Cardiac muscle cell (in vitro differentiated cells and primary cell): ENCODE results near the gene ACSL1. TPM values are rescaled to one million over a fixed set of nuclear protein-coding genes. Genes with fewer than 3 reads are reported as not detected.

Experiments used
- DNase-seq, 2 donors: peaks; one replicate each; pipeline versions ENCODE4 v3.0.0 to v3.0.0-alpha.2; 2010 to 2017; ENCODE audit warnings: low read depth in 1 of 2, low spot score in 1 of 2
- H3K27ac ChIP-seq: fragments of 200-600 bp; sonication (generic); 2 replicates; pipeline ENCODE4 v1.5.1; 2016
- H3K27me3 ChIP-seq: fragments of 200-600 bp; sonication (generic); 2 replicates; pipeline ENCODE4 v1.6.0; 2016; ENCODE audit warnings: control low read depth
- H3K36me3 ChIP-seq: fragments of 200-600 bp; sonication (generic); 2 replicates; pipeline ENCODE4 v1.5.1; 2016; ENCODE audit warnings: control low read depth
- H3K4me1 ChIP-seq: fragments of 200-600 bp; sonication (generic); 2 replicates; pipeline ENCODE4 v1.8.1; 2017; ENCODE audit warnings: low read depth, mild to moderate bottlenecking, mixed run types
- H3K4me3 ChIP-seq: fragments of 200-600 bp; sonication (generic); 2 replicates; pipeline ENCODE4 v1.5.1; 2016; ENCODE audit warnings: mild to moderate bottlenecking
- H3K9me3 ChIP-seq: fragments of 200-600 bp; sonication (generic); 2 replicates; pipeline ENCODE4 v1.5.1; 2017; ENCODE audit warnings: low read depth, mild to moderate bottlenecking, control low read depth
- CTCF ChIP-seq: IDR thresholded peaks from 2 replicates; pipeline ENCODE4 v1.5.1; 2012; ENCODE audit warnings: low read depth, mild to moderate bottlenecking, low read length
- polyA plus RNA-seq: library from polyadenylated mRNA; unstranded; fragments of >200 nt; fragmentation: Nextera tagmentation; extraction: Ambion mirVana; gene quantifications from 2 replicates; pipeline ENCODE4 v1.2.1, GENCODE V29; 2016
- total RNA-seq: library from RNA; depleted of rRNA; stranded (reverse); fragments of >200 nt; gene quantifications from 2 replicates; pipeline ENCODE4 v1.2.3, GENCODE V29; 2016

ACSL1 gene
- total and polyA plus RNA-seq, 2 experiments from 2014 or later: 66.4 to 76.6 TPM

GRCh38 chr4:184826691-184827270, 1.0 kb upstream of the ACSL1 start:
- Histone ChIP-seq H3K27me3 (peaks cover 23% of the 10 kb centered on the region), H3K4me1 (peaks cover 26% of the 10 kb centered on the region), H3K4me3 (peak overlapping the region; percentile 84), H3K27ac (no peak overlapping the region), H3K9me3 (no peaks in the 10 kb centered on the region), H3K36me3 (no peaks in the 10 kb centered on the region)
- no peak for TF ChIP-seq CTCF
- DNase-seq: no peak

GRCh38 chr4:184825141-184825895, 450 bp downstream of the ACSL1 start:
- Histone ChIP-seq H3K9me3 (no peaks in the 10 kb centered on the region), H3K27ac (peak overlapping the region; percentile 62), H3K4me1 (peaks cover 32% of the 10 kb centered on the region), H3K4me3 (peak overlapping the region; percentile 84), H3K36me3 (no peaks in the 10 kb centered on the region), H3K27me3 (peaks cover 23% of the 10 kb centered on the region)
- TF ChIP-seq CTCF: no peak
- DNase-seq: peak; percentile 30 to 37

GRCh38 chr4:184824776-184825084, 1.0 kb downstream of the ACSL1 start:
- no peak for DNase-seq
- no peak for TF ChIP-seq CTCF
- H3K9me3 ChIP-seq: no peaks in the 10 kb centered on the region
- H3K27ac ChIP-seq: peak overlapping the region; percentile 81
- H3K4me3 ChIP-seq: peak overlapping the region; percentile 84
- H3K36me3 ChIP-seq: no peaks in the 10 kb centered on the region
- H3K27me3 ChIP-seq: peaks cover 23% of the 10 kb centered on the region
- peaks cover 32% of the 10 kb centered on the region for H3K4me1 ChIP-seq

- H3K4me3 ChIP-seq: peak overlapping the region; percentile 84
- TF ChIP-seq CTCF: no peak
- H3K27me3 ChIP-seq: peaks cover 23% of the 10 kb centered on the region
These were observed 1.5 kb downstream of the ACSL1 start for GRCh38 chr4:184824081-184824775.

GRCh38 chr4:184823014-184823413, 2.8 kb downstream of the ACSL1 start:
- Histone ChIP-seq H3K9me3 (no peaks in the 10 kb centered on the region), H3K27ac (peak overlapping the region; percentile 81), H3K36me3 (no peaks in the 10 kb centered on the region), H3K4me3 (no peak overlapping the region), H3K4me1 (peaks cover 40% of the 10 kb centered on the region), H3K27me3 (peaks cover 18% of the 10 kb centered on the region)
- DNase-seq: no peak
- no peak for TF ChIP-seq CTCF

More at GRCh38 chr4:184824081-184824775, 1.5 kb downstream of the ACSL1 start:
- no peak for DNase-seq
- H3K36me3 ChIP-seq: no peaks in the 10 kb centered on the region
- peak overlapping the region; percentile 81 for H3K27ac ChIP-seq
- peaks cover 32% of the 10 kb centered on the region for H3K4me1 ChIP-seq
- no peaks in the 10 kb centered on the region for H3K9me3 ChIP-seq
